PFSK-1 (cell line): ENCODE data around the gene FASN.

Experiments
- FOXP2 ChIP-seq: optimal IDR thresholded peaks from 2 replicates; pipeline ENCODE3; 2011; ENCODE audit warnings: borderline replicate concordance, control low read depth, inconsistent platforms; ENCODE audit not compliant: insufficient read depth; ENCODE audit errors: extremely low read length, extremely low read depth
- POLR2AphosphoS5 ChIP-seq: IDR thresholded peaks from 2 replicates; pipeline ENCODE4 v1.6.1; 2012; ENCODE audit warnings: low read depth, mild to moderate bottlenecking, control low read depth, low read length, moderate library complexity
- REST ChIP-seq, 2 experiments: IDR thresholded peaks; 2 replicates each; pipeline versions ENCODE4 v1.6.1 to v1.8.0; 2011 to 2012; ENCODE audit warnings: low read depth in 2 of 2, low read length in 2 of 2, control low read depth in 1 of 2, inconsistent platforms in 1 of 2, mild to moderate bottlenecking in 1 of 2, moderate library complexity in 1 of 2; ENCODE audit not compliant: insufficient read depth in 1 of 2
- SIN3A ChIP-seq: IDR thresholded peaks from 2 replicates; pipeline ENCODE4 v1.6.1; 2012; ENCODE audit warnings: mild to moderate bottlenecking, low read length, moderate library complexity, borderline replicate concordance; ENCODE audit not compliant: insufficient read depth
- TAF1 ChIP-seq: IDR thresholded peaks from 2 replicates; pipeline ENCODE4 v1.6.1; 2012; ENCODE audit warnings: low read length, control low read depth, borderline replicate concordance; ENCODE audit not compliant: insufficient read depth

FASN gene

GRCh38 chr17:82050761-82051641, 47.0 kb downstream of the FASN start:
- TF ChIP-seq SIN3A (no peak), REST (IDR thresholded peaks at IDR 0.05; ENCODE audit: insufficient read depth in 1 of 2, low read depth in 2 of 2, low read length in 2 of 2) (no peak), TAF1 (no peak), FOXP2 (no peak), POLR2AphosphoS5 (no peak)

GRCh38 chr17:82050152-82050760, 47.8 kb downstream of the FASN start:
- TF ChIP-seq POLR2AphosphoS5 (no peak), TAF1 (no peak), FOXP2 (no peak), REST (IDR thresholded peaks at IDR 0.05; ENCODE audit: insufficient read depth in 1 of 2, low read depth in 2 of 2, low read length in 2 of 2) (no peak), SIN3A (no peak)

GRCh38 chr17:82049521-82049971, 48.5 kb downstream of the FASN start:
- no peak for TF ChIP-seq TAF1
- no peak for TF ChIP-seq SIN3A
- no peak for TF ChIP-seq POLR2AphosphoS5
- TF ChIP-seq REST (IDR thresholded peaks at IDR 0.05; ENCODE audit: insufficient read depth in 1 of 2, low read depth in 2 of 2, low read length in 2 of 2), result no peak
- TF ChIP-seq FOXP2, result no peak

GRCh38 chr17:82049106-82049505, 48.9 kb downstream of the FASN start:
- TF ChIP-seq POLR2AphosphoS5 (no peak), TAF1 (no peak), FOXP2 (no peak), REST (IDR thresholded peaks at IDR 0.05; ENCODE audit: insufficient read depth in 1 of 2, low read depth in 2 of 2, low read length in 2 of 2) (no peak), SIN3A (no peak)

- TF ChIP-seq SIN3A, result no peak
- TF ChIP-seq TAF1, result no peak
Measured at GRCh38 chr17:82048571-82048971, 49.5 kb downstream of the FASN start.
